HG03571 (cell line): Measurements from ENCODE around the gene ZNF417.
A peak's percentile ranks its signal among the peaks of the same experiment; 100 is the strongest.
"Not testable (repeated sequence)": the region's sequence is repeated elsewhere in the genome, so short reads cannot be mapped to it uniquely, and the experiment has no call there.

Source experiments
- ATAC-seq: cut with Tn5 transposase; IDR thresholded peaks from one replicate; pipeline ENCODE4 v1.9.1; 2021; ENCODE audit not compliant: unreplicated experiment

ZNF417 gene

GRCh38 chr19:57916168-57916995 lies at the start of gene ZNF417:
TSS of gene ZNF417 (minus strand) at chr19:57916592. CDS start at chr19:57916411, 181 bp downstream.
- ATAC-seq, result peak; percentile 93

GRCh38 chr19:57964761-57965160 lies 48.4 kb upstream of the ZNF417 start:
- no peak for ATAC-seq

- no peak for ATAC-seq
Measured at GRCh38 chr19:57961785-57962184, 45.4 kb upstream of the ZNF417 start.

DNA sequence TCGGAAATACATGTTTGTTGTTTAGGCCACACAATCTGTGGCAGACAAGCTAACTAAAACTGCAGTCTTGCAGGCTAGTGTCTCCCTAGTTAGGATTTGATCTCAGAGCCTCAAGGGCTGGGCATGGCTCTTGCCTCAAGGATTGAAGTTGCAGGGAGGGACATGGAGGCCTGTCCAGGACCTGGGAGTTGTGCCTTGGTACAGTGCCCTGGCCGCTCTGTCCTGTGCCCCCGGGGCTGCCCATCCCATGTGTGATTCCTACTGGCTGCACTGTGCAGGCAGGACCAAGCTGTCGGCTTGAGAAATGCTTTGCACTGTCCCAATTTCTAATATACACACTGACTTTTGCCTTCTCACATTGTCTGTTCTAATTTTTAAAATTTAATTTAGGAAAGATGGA lies 38.6 kb upstream of the ZNF417 start:
- ATAC-seq, result no peak

DNA sequence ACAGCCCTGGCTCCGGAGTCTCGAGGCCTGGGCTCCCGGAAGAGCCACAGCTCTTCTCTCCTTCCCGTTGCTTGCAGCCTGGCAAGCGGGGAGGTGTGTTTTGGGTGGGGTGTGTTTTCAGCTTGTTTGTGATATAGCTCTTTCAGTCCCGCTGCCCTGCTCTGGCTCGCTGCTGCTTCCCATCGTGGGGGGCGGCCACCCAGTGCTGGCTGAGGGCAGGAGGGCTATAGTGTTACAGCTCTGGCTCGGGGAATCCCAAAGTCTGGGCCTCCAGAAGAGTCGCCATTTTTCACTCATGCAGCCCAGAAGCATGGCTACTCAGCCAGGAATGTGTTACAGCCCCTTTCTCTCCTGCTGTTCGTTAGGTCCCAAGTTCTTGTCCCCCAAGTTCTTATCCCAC lies 33.3 kb upstream of the ZNF417 start:
- ATAC-seq, result no peak

DNA sequence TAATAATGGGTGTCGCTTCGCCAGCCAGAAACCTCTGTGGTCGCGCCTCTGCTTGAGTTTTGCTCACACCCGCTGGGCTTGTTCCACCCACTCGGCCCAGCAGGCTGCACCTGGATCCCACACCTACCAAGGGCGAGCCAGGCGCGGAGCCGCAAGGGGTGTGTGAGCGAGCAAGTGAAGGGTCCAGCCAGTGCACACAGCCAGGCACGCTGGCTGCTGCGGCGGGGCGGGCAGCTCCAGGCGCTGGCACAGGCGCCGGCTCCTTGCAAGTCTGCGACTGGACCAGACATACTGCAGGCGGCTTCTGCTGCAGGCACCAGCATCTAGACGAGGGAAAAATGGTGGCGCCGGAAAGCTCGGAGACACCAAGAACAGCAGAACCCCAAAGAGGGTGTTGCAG lies 32.9 kb upstream of the ZNF417 start:
- no peak for ATAC-seq

DNA sequence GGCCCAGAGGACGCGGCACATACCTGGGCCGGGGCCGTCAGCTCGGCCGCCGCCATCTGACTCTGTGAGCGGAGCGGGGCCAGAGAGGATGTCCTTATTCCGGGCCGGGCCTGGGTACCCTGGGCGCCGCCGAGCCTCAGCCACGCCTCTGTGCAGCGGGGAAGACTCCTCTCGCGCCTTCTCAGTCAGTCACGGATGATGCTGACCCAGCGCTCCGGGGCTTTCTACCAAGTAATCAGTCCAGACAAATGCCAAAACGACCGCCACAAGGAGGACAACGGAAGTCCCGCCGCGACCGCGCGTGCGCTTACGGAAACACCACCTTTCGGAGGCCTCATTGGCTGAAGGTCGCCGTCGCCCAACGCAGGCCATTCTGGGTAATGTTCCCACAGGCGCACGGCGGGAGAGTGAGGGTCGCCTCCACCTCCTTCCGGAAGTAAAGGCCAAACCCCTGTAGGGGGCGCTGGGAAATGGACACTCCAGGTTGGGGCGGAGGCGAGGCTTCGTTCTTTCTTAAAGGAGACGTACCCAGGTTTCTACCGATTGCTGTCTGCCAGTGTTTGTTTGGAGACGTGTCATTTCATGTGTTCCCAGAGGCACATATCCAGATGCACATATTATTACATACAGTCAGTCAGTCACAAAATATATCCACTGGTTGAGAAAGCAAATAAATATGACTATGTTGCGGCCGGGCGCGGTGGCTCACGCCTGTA lies 31.2 kb upstream of the ZNF417 start, which contains the start of gene ZNF256:
ZNF256 (minus strand) TSS at position 288 of the 716 bp plus-strand sequence; CDS start at position 56, 232 bp downstream.
- peak; percentile 70 for ATAC-seq

DNA sequence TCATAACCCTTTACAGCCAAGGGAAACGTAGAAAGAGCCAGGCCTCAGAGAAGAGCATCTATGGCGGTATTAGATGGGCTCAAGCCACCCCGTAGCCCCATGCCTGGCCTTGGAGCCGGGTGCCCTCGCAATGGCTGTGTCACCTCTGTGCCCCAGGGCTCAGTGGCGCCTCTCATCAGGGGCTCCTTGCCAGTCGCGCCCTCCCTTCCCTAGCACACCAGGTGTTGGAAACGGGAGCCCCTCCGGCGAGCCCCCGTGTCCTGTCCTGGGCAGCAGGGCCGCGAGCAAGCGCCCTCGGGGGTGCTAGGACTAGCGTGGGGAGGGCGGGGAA lies 30.7 kb upstream of the ZNF417 start:
- no peak for ATAC-seq

- ATAC-seq, result no peak
Measured at GRCh38 chr19:57946316-57946715, 29.9 kb upstream of the ZNF417 start.

- ATAC-seq, result no peak
Measured at GRCh38 chr19:57941593-57941992, 25.2 kb upstream of the ZNF417 start.

GRCh38 chr19:57935731-57936130 lies 19.3 kb upstream of the ZNF417 start:
- no peak for ATAC-seq

- ATAC-seq, result no peak
Measured at GRCh38 chr19:57934820-57935665, 18.7 kb upstream of the ZNF417 start, which contains the start of gene ZNF418. TSS of gene ZNF418 (minus strand) at chr19:57935402. CDS start at chr19:57933822, 1,580 bp downstream.

- no peak for ATAC-seq
Measured at GRCh38 chr19:57927587-57927986, 11.2 kb upstream of the ZNF417 start.

DNA sequence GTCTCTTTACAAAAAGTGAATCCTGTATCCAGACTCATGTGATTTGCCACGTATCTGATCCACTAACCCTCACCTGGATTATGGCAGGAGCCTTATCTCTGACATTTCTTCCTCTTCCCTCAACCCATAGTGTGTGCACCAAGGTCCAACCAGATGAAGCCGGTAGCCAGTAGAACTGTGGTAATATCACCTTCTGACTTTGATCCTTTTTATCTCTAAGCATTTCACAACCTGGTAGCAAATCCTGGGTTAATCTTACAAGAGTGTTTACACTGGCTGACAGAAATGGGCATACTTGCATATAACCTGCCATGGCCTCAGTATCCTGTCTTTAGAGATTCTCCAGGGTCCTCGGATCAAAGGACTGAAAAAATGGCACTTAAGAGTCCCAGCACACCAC lies 1.9 kb downstream of the ZNF417 start:
- ATAC-seq, result no peak

DNA sequence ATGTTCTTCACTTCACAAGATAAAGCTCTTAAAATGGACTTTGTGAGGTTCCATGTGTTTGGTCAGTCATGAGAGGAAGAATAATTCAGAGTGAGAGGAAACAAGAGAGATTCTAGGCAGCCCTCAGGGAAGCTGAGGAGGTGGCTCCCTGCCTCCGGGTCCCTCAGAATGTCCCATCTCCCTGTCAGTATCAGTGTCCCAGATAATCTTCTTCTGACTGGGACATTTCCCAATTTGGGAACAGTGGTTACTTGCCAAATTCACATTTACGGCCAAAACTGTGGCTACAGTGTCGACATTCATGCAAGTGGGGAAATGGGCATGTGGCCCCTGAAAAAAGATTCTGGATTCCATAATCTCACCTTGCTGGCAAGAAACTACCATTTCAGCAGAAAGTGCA lies 9.0 kb downstream of the ZNF417 start:
- ATAC-seq, result no peak

DNA sequence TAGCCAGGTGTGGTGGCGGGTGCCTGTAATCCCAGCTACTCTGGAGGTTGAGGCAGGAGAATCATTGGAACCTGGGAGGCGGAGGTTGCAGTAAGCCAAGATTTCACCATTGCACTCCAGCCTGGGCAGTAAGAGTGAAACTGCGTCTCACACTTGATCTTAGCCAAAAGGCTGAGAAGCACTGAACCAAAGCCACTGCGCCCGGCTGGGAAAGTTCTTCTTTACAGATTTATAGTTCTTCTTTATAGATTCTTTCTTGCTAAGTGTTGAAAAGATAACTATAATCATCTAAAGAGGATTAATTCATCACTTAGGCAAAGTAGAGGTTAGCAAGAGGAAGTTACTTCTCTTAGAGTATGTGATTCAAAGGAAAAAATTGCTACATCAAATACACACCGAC lies 11.1 kb downstream of the ZNF417 start:
- no peak for ATAC-seq

- no peak for ATAC-seq
Measured at GRCh38 chr19:57903618-57904184, 12.7 kb downstream of the ZNF417 start.

- ATAC-seq, result no peak
Measured at GRCh38 chr19:57900311-57900710, 16.1 kb downstream of the ZNF417 start.

DNA sequence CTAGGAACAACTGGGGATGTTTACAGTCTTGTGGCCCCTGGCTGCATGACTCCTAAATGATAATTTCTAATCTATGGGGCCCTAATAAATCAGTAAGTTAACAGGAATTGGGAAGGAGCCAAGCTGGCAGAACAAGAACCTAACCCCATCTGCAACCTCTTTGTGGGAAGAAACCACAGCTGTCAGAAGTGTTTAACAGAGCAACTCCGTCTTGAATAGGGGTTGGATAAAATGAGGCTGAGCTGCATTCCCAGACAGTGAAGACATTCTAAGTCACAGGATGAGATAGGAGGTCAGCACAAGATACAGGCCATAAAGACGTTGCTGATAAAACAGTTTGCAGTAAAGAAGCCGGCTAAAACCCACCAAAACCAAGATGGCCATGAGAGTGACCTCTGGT lies 25.7 kb downstream of the ZNF417 start:
- not testable (repeated sequence) for ATAC-seq

- ATAC-seq, result no peak
Measured at GRCh38 chr19:57888560-57889231, 27.7 kb downstream of the ZNF417 start, which contains the start of gene ZNF814. TSS of gene ZNF814 (minus strand) at chr19:57889037. CDS start at chr19:57888802, 235 bp downstream.
